ENCODE results near the gene OPCML. TPM values are rescaled to one million over a fixed set of nuclear protein-coding genes. Genes with fewer than 3 reads are reported as not detected.

The OPCML gene
- total RNA-seq, 1 donor from 2014 or later = 1.7 TPM

GRCh38 chr11:132410383-132410782, 1121.9 kb downstream of the OPCML start:
- Mint-ChIP-seq H3K27me3 (peaks cover 71% of the 10 kb centered on the region), H3K36me3 (ENCODE audit: insufficient read depth) (no peaks in the 10 kb centered on the region), H3K27ac (no peak overlapping the region), H3K4me3 (ENCODE audit: low read depth) (no peak overlapping the region), H3K4me1 (ENCODE audit: low read depth) (peaks cover 20% of the 10 kb centered on the region), H3K9me3 (ENCODE audit: low read depth) (no peaks in the 10 kb centered on the region)
- DNase-seq (ENCODE audit: low spot score, unreplicated experiment) = no peak
- no peak for TF ChIP-seq CTCF (IDR thresholded peaks at IDR 0.05; ENCODE audit: unreplicated experiment)

GRCh38 chr11:132409573-132410355, 1122.5 kb downstream of the OPCML start:
- DNase-seq (ENCODE audit: low spot score, unreplicated experiment) = no peak
- peaks cover 3% of the 10 kb centered on the region for H3K9me3 Mint-ChIP-seq (ENCODE audit: low read depth)

GRCh38 chr11:132408877-132409276, 1123.4 kb downstream of the OPCML start:
- Mint-ChIP-seq H3K27ac (no peak overlapping the region), H3K4me3 (ENCODE audit: low read depth) (no peak overlapping the region), H3K36me3 (ENCODE audit: insufficient read depth) (no peaks in the 10 kb centered on the region), H3K4me1 (ENCODE audit: low read depth) (peaks cover 26% of the 10 kb centered on the region), H3K27me3 (peaks cover 63% of the 10 kb centered on the region), H3K9me3 (ENCODE audit: low read depth) (peaks cover 3% of the 10 kb centered on the region)
- no peak for DNase-seq (ENCODE audit: low spot score, unreplicated experiment)
- TF ChIP-seq CTCF (IDR thresholded peaks at IDR 0.05; ENCODE audit: unreplicated experiment) = no peak

More at GRCh38 chr11:132409573-132410355, 1122.5 kb downstream of the OPCML start:
- Mint-ChIP-seq H3K4me3 (ENCODE audit: low read depth) (no peak overlapping the region), H3K4me1 (ENCODE audit: low read depth) (peaks cover 23% of the 10 kb centered on the region), H3K27ac (no peak overlapping the region), H3K27me3 (peaks cover 71% of the 10 kb centered on the region), H3K36me3 (ENCODE audit: insufficient read depth) (no peaks in the 10 kb centered on the region)
- no peak for TF ChIP-seq CTCF (IDR thresholded peaks at IDR 0.05; ENCODE audit: unreplicated experiment)

- peak overlapping the region; percentile 91 for H3K27ac Mint-ChIP-seq
- DNase-seq (ENCODE audit: low spot score, unreplicated experiment) = no peak
- H3K36me3 Mint-ChIP-seq (ENCODE audit: insufficient read depth) = no peaks in the 10 kb centered on the region
- H3K4me3 Mint-ChIP-seq (ENCODE audit: low read depth) = no peak overlapping the region
- no peak for TF ChIP-seq CTCF (IDR thresholded peaks at IDR 0.05; ENCODE audit: unreplicated experiment)
- peaks cover 40% of the 10 kb centered on the region for H3K4me1 Mint-ChIP-seq (ENCODE audit: low read depth)
- H3K9me3 Mint-ChIP-seq (ENCODE audit: low read depth) = peaks cover 3% of the 10 kb centered on the region
- peaks cover 57% of the 10 kb centered on the region for H3K27me3 Mint-ChIP-seq
Measured at GRCh38 chr11:132405728-132406127, 1126.6 kb downstream of the OPCML start.

GRCh38 chr11:132402071-132402684, 1130.1 kb downstream of the OPCML start:
- Mint-ChIP-seq H3K4me1 (ENCODE audit: low read depth) (peaks cover 38% of the 10 kb centered on the region), H3K4me3 (ENCODE audit: low read depth) (no peak overlapping the region), H3K9me3 (ENCODE audit: low read depth) (peaks cover 3% of the 10 kb centered on the region), H3K27ac (no peak overlapping the region), H3K27me3 (peaks cover 49% of the 10 kb centered on the region), H3K36me3 (ENCODE audit: insufficient read depth) (no peaks in the 10 kb centered on the region)
- peak; percentile 61 for TF ChIP-seq CTCF (IDR thresholded peaks at IDR 0.05; ENCODE audit: unreplicated experiment)
- DNase-seq (ENCODE audit: low spot score, unreplicated experiment) = peak; percentile 13
